HCT116 (cell line): ENCODE data around the gene AIFM1. TPM values are rescaled to one million over a fixed set of nuclear protein-coding genes. Genes with fewer than 3 reads are reported as not detected.

ENCODE experiments used
- ATAC-seq: fragments of 200-7000 bp; cut with Tn5 transposase; 2 replicates; pipeline ENCODE4 v1.9.1; 2020; ENCODE audit warnings: mild to moderate bottlenecking, moderate library complexity
- BruUV-seq: library from RNA; stranded (reverse); fragments of 400-500 nt; replicated peaks from 2 replicates; lab custom pipeline; 2021; lab: Mats Ljungman, UMichigan
- CTCF ChIA-PET: fragments of 300-600 bp; sonication (Branson Sonifier 250); formaldehyde crosslinking; loops from one replicate; lab custom pipeline; 2021; ENCODE audit warnings: antibody characterized with exemption; lab: Charles Lee
- POLR2A ChIA-PET: fragments of 300-600, 350-600 bp; sonication (Branson Sonifier 250); formaldehyde crosslinking; loops from one replicate; lab custom pipeline; 2021; ENCODE audit warnings: antibody characterized with exemption; lab: Charles Lee
- RAD21 ChIA-PET, 2 experiments: fragments of 300-600 bp; sonication (Branson Sonifier 250); formaldehyde crosslinking; loops; one replicate each; lab custom pipeline; 2023; ENCODE audit warnings: low total read pairs in 2 of 2; ENCODE audit not compliant: uncharacterized antibody in 2 of 2, unreplicated experiment in 2 of 2, low non-redundant PET in 1 of 2; lab: Charles Lee
- DNase-seq: peaks from one replicate; pipeline ENCODE4 v3.0.0-alpha.2; 2010; ENCODE audit warnings: low read depth, low spot score
- H2AFZ ChIP-seq: fragments of 200-600 bp; shearing (Covaris generic), sonication (generic); 2 replicates; pipeline ENCODE4 v1.6.1; 2017; ENCODE audit warnings: low read depth, mixed run types, mixed read lengths, antibody characterized with exemption, low read length; ENCODE audit not compliant: poor library complexity, severe bottlenecking
- H3K27ac ChIP-seq: 2 replicates; pipeline ENCODE4 v1.5.1; 2012; ENCODE audit warnings: low read depth, low read length
- H3K27me3 ChIP-seq: fragments of 200-600 bp; sonication (generic); 2 replicates; pipeline ENCODE4 v1.6.1; 2016; ENCODE audit warnings: mixed run types, low read length, mixed read lengths; ENCODE audit not compliant: insufficient read depth
- H3K36me3 ChIP-seq, 2 experiments: fragments of 200-500 bp in 1 of 2; fragments of 200-600 bp in 1 of 2; sonication (Bioruptor generic) in 1 of 2; sonication (generic) in 1 of 2; 2 replicates each; pipeline versions ENCODE4 v1.5.1 to v1.6.1; 2014 to 2016; ENCODE audit warnings: low read length in 2 of 2, inconsistent platforms in 1 of 2, mixed read lengths in 1 of 2, mixed run types in 1 of 2; ENCODE audit not compliant: insufficient read depth in 2 of 2, control insufficient read depth in 1 of 2
- H3K4me1 ChIP-seq, 2 experiments: fragments of 200-600 bp in 1 of 2; sonication (generic) in 1 of 2; 2 replicates each; pipeline versions ENCODE4 v1.5.1 to v1.6.1; 2012 to 2017; ENCODE audit warnings: low read length in 2 of 2, inconsistent platforms in 1 of 2, mild to moderate bottlenecking in 1 of 2, mixed read lengths in 1 of 2, mixed run types in 1 of 2, moderate library complexity in 1 of 2; ENCODE audit not compliant: insufficient read depth in 2 of 2, control insufficient read depth in 1 of 2
- H3K4me2 ChIP-seq: fragments of 200-600 bp; sonication (generic); 2 replicates; pipeline ENCODE4 v1.6.1; 2017; ENCODE audit warnings: mixed run types, low read length, mixed read lengths
- H3K4me3 ChIP-seq, 2 experiments: fragments of 200-600 bp in 1 of 2; sonication (generic) in 1 of 2; replicated peaks in 1 of 2; 2 replicates each; pipeline ENCODE4 v1.5.1; 2011 to 2016; ENCODE audit warnings: low read length in 2 of 2, control low read depth in 1 of 2, low read depth in 1 of 2, mild to moderate bottlenecking in 1 of 2, mixed read lengths in 1 of 2, mixed run types in 1 of 2
- H3K79me2 ChIP-seq: fragments of 200-600 bp; sonication (generic); 2 replicates; pipeline ENCODE4 v1.6.1; 2017; ENCODE audit warnings: mild to moderate bottlenecking, mixed run types, low read length, moderate library complexity, mixed read lengths; ENCODE audit not compliant: insufficient read depth
- H3K9ac ChIP-seq: fragments of 200-600 bp; sonication (generic); 2 replicates; pipeline ENCODE4 v1.6.1; 2016; ENCODE audit warnings: low read length, mixed read lengths
- H3K9me2 ChIP-seq: fragments of 200-600 bp; sonication (generic), shearing (Covaris generic); 2 replicates; pipeline ENCODE4 v1.6.1; 2017; ENCODE audit warnings: mixed run types, mild to moderate bottlenecking, moderate library complexity; ENCODE audit not compliant: insufficient read depth
- H3K9me3 ChIP-seq, 2 experiments: fragments of 200-500 bp in 1 of 2; fragments of 200-600 bp in 1 of 2; sonication (Bioruptor generic) in 1 of 2; sonication (generic) in 1 of 2; 2 replicates each; pipeline ENCODE4 v1.6.1; 2014 to 2017; ENCODE audit warnings: low read length in 2 of 2, mixed read lengths in 2 of 2, inconsistent platforms in 1 of 2, low read depth in 1 of 2, mild to moderate bottlenecking in 1 of 2, mixed run types in 1 of 2, moderate library complexity in 1 of 2; ENCODE audit not compliant: control insufficient read depth in 1 of 2, insufficient read depth in 1 of 2
- H4K20me1 ChIP-seq: fragments of 200-600 bp; sonication (generic), shearing (Covaris generic); 2 replicates; pipeline ENCODE4 v1.6.1; 2017; ENCODE audit warnings: mixed run types, mild to moderate bottlenecking, moderate library complexity; ENCODE audit not compliant: insufficient read depth
- CEBPB ChIP-seq: IDR thresholded peaks from 2 replicates; pipeline ENCODE4 v1.6.1; 2012; ENCODE audit warnings: low read depth
- CTCF ChIP-seq, 3 experiments: fragments of 200-600 bp in 1 of 3; sonication (generic) in 1 of 3; IDR thresholded peaks in 2 of 3; conservative IDR thresholded peaks in 1 of 3; 2 replicates each; pipeline ENCODE4 v1.5.1; 2012 to 2017; ENCODE audit warnings: low read depth in 2 of 3, low read length in 2 of 3, antibody characterized with exemption in 1 of 3, borderline replicate concordance in 1 of 3, control low read depth in 1 of 3, mild to moderate bottlenecking in 1 of 3, mixed read lengths in 1 of 3, mixed run types in 1 of 3, moderate library complexity in 1 of 3; ENCODE audit not compliant: insufficient read depth in 1 of 3
- EGR1 ChIP-seq: IDR thresholded peaks from 2 replicates; pipeline ENCODE4 v1.6.1; 2012; ENCODE audit warnings: low read depth
- ELF1 ChIP-seq: IDR thresholded peaks from 2 replicates; pipeline ENCODE4 v1.6.1; 2012; ENCODE audit warnings: low read depth, borderline replicate concordance
- EZH2phosphoT487 ChIP-seq: fragments of 200-600 bp; IDR thresholded peaks from 2 replicates; pipeline ENCODE4 v1.6.1; 2018; ENCODE audit warnings: antibody characterized with exemption, borderline replicate concordance
- MAX ChIP-seq: IDR thresholded peaks from 2 replicates; pipeline ENCODE4 v1.6.1; 2012
- POLR2A ChIP-seq: IDR thresholded peaks from 2 replicates; pipeline ENCODE4 v1.7.0; 2011; ENCODE audit warnings: borderline replicate concordance; ENCODE audit not compliant: insufficient read depth, insufficient read length; ENCODE audit errors: extremely low read depth
- POLR2AphosphoS5 ChIP-seq: IDR thresholded peaks from 2 replicates; pipeline ENCODE4 v1.6.1; 2011; ENCODE audit warnings: mild to moderate bottlenecking, low read depth, low read length, moderate library complexity
- RAD21 ChIP-seq: IDR thresholded peaks from 2 replicates; pipeline ENCODE4 v1.6.1; 2012; ENCODE audit warnings: low read depth, mild to moderate bottlenecking
- REST ChIP-seq: IDR thresholded peaks from 2 replicates; pipeline ENCODE4 v1.6.1; 2012; ENCODE audit warnings: low read depth
- ZBTB33 ChIP-seq: IDR thresholded peaks from 2 replicates; pipeline ENCODE4 v1.6.1; 2011; ENCODE audit warnings: mild to moderate bottlenecking, low read length, moderate library complexity; ENCODE audit not compliant: insufficient replicate concordance; ENCODE audit errors: extremely low read depth
- ZFX ChIP-seq: fragments of 450-650 bp; IDR thresholded peaks from 2 replicates; pipeline ENCODE4 v1.6.1; 2017
- intact Hi-C: fragments of 100-400 bp; cut with micrococcal nuclease; formaldehyde crosslinking; loops from 2 replicates; pipeline ENCODE4 v1.10.0; 2022
- total RNA-seq: library from RNA; stranded (reverse); gene quantifications from one replicate; pipeline ENCODE4 v1.2.1, GENCODE V29; 2021; ENCODE audit not compliant: unreplicated experiment

AIFM1 gene
- total RNA-seq, 1 experiment from 2014 or later = 50.0 TPM

GRCh38 chrX:130173190-130173895 is 7.7 kb upstream of the AIFM1 start:
- Histone ChIP-seq H3K4me2 (no peak overlapping the region), H3K79me2 (no peaks in the 10 kb centered on the region), H3K4me3 (no peak overlapping the region)

More at GRCh38 chrX:130173190-130173895, 7.7 kb upstream of the AIFM1 start:
- 0 out of 4 replicates have a peak, but pooled peaks cover 0 to 9% of the 10 kb centered on the region in 2 experiments for H3K4me1 ChIP-seq
- H2AFZ ChIP-seq = no peak overlapping the region
- H3K27ac ChIP-seq = no peak overlapping the region
- no peak overlapping the region for H3K9ac ChIP-seq
- ATAC-seq (no peak), DNase-seq (no peak)
- H3K9me2 ChIP-seq = no peaks in the 10 kb centered on the region
- no TSS peak for BruUV-seq
- TF ChIP-seq ZBTB33 (no peak), CEBPB (no peak), ELF1 (no peak), EGR1 (no peak), RAD21 (no peak), POLR2AphosphoS5 (no peak), POLR2A (no peak), REST (no peak), MAX (no peak), ZFX (no peak), EZH2phosphoT487 (no peak), CTCF (IDR thresholded peaks at IDR 0.05 in 2 of 3, conservative IDR thresholded peaks at IDR 0.05 in 1 of 3; ENCODE audit: borderline replicate concordance in 1 of 3, insufficient read depth in 1 of 3, low read depth in 2 of 3, low read length in 2 of 3) (no peak)
- ChIA-PET RAD21 (no interaction called here), POLR2A (interaction anchor here (0.6 to 1.9 kb wide), 2 partner anchors 8 to 52 kb away, joined by 4 to 8 read pairs; partner anchors contain the start of gene AIFM1), CTCF (no interaction called here)
- H4K20me1 ChIP-seq = no peaks in the 10 kb centered on the region
- intact Hi-C loops = no loop called here
- no peaks in the 10 kb centered on the region for H3K36me3 ChIP-seq
- H3K27me3 ChIP-seq = no peaks in the 10 kb centered on the region
- H3K9me3 ChIP-seq = no peaks in the 10 kb centered on the region
